ENCODE results near the gene SAT2. TPM values are rescaled to one million over a fixed set of nuclear protein-coding genes. Genes with fewer than 3 reads are reported as not detected.

The SAT2 gene
- total and polyA plus RNA-seq, 10 of the 15 experiments (the other 5 are each of a cell fraction or from before 2014, with no cell fraction given): 14.6 to 44.0 (median 27.9) TPM

DNA sequence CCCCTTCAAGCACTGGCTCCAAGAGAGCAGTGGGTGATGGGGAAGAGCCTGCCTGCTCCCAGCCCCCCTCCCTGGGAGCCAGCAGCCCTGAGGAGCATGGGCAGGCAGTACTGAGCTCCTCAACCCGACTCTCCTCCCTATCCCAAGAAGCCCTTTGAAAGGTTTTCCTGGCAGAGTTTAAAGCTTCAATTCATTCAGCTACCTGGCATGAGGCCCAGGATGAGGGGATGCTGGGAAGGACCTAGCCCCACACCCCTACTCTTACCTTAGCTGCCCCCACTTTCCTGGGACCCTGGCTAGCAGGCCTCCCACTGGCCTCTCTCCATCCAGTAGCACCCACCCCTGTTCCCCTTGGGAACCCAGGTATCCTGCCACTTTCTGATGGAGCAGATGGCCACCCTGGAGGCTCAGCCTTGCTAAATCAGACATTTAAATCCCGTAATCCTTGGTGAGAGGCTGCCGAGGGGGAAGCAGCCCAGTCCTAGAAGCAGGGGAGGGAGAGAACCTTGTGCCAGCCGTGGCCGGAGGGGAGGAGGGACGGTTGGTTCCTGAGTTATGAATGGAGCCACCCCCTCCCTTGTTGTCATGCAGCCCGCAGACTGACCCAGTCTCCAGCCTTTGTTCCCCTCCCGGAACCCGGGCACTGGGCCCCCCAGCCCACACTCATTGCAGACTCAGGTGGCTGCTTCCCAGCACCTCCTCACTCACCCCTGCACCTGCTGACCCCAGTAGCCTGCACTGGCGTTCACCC is 40.2 kb upstream of the SAT2 start:
- WGBS (ENCODE audit: insufficient coverage, insufficient replicate concordance, low lambda C conversion rate, missing lambda C conversion rate): 89% methylated on average over 10 of the region's 10 CpGs
- Histone ChIP-seq H4K20me1 (ENCODE audit: control insufficient read depth, insufficient read depth) (no peaks in the 10 kb centered on the region), H3K27me3 (replicated peaks in 1 of 2; ENCODE audit: control insufficient read depth in 2 of 2, insufficient read depth in 2 of 2, low read length in 1 of 2) (no peaks in the 10 kb centered on the region), H3K9ac (ENCODE audit: control insufficient read depth, insufficient read depth, low read length) (no peak overlapping the region), H3K79me2 (ENCODE audit: control insufficient read depth, insufficient read depth, low read length) (no peaks in the 10 kb centered on the region), H3K4me3 (no peak overlapping the region), H2AFZ (ENCODE audit: control insufficient read depth, low read depth, low read length) (no peak overlapping the region), H3K27ac (ENCODE audit: control insufficient read depth, insufficient read depth) (no peak overlapping the region), H3K4me2 (ENCODE audit: control insufficient read depth, insufficient read depth) (no peak overlapping the region), H3K9me3 (replicated peaks; ENCODE audit: control insufficient read depth, insufficient read depth, low read length) (no peaks in the 10 kb centered on the region), H3K4me1 (ENCODE audit: control insufficient read depth, insufficient read depth, low read length) (no peaks in the 10 kb centered on the region), H3K36me3 (ENCODE audit: control insufficient read depth in 2 of 2, insufficient read depth in 2 of 2, low read length in 1 of 2) (peaks cover 8 to 25% of the 10 kb centered on the region in 2 experiments; a peak in 3 of 4 replicates)
- DNase-seq (ENCODE audit: low read depth, low spot score) (no peak), FAIRE-seq (no peak), ATAC-seq (no peak)
- ChIA-PET SMC1A (ENCODE audit: uncharacterized antibody, unreplicated experiment) (interaction anchor here (0.7 kb wide), 1 partner anchor 246 kb away, joined by 3 read pairs; no protein-coding TSS in a partner anchor), POLR2A (no interaction called here), CTCF (interaction anchor here (1.0 to 1.7 kb wide), 4 partner anchors 18 to 393 kb away, joined by 3 to 5 read pairs (median 4); no protein-coding TSS in a partner anchor), RAD21 (ENCODE audit: unreplicated experiment) (no interaction called here)
- intact Hi-C loops (cut with micrococcal nuclease; ENCODE audit: unreplicated experiment) (no loop called here), in situ Hi-C loops (cut with MboI) (no loop called here)
- no peak for TF ChIP-seq SP1 (IDR thresholded peaks at IDR 0.05; ENCODE audit: low read depth, low read length)
- TF ChIP-seq, protein P1, sequence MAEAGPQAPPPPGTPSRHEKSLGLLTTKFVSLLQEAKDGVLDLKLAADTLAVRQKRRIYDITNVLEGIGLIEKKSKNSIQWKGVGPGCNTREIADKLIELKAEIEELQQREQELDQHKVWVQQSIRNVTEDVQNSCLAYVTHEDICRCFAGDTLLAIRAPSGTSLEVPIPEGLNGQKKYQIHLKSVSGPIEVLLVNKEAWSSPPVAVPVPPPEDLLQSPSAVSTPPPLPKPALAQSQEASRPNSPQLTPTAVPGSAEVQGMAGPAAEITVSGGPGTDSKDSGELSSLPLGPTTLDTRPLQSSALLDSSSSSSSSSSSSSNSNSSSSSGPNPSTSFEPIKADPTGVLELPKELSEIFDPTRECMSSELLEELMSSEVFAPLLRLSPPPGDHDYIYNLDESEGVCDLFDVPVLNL (IDR thresholded peaks at IDR 0.05; ENCODE audit: low read depth, low read length): no peak
- TF ChIP-seq, protein P2, sequence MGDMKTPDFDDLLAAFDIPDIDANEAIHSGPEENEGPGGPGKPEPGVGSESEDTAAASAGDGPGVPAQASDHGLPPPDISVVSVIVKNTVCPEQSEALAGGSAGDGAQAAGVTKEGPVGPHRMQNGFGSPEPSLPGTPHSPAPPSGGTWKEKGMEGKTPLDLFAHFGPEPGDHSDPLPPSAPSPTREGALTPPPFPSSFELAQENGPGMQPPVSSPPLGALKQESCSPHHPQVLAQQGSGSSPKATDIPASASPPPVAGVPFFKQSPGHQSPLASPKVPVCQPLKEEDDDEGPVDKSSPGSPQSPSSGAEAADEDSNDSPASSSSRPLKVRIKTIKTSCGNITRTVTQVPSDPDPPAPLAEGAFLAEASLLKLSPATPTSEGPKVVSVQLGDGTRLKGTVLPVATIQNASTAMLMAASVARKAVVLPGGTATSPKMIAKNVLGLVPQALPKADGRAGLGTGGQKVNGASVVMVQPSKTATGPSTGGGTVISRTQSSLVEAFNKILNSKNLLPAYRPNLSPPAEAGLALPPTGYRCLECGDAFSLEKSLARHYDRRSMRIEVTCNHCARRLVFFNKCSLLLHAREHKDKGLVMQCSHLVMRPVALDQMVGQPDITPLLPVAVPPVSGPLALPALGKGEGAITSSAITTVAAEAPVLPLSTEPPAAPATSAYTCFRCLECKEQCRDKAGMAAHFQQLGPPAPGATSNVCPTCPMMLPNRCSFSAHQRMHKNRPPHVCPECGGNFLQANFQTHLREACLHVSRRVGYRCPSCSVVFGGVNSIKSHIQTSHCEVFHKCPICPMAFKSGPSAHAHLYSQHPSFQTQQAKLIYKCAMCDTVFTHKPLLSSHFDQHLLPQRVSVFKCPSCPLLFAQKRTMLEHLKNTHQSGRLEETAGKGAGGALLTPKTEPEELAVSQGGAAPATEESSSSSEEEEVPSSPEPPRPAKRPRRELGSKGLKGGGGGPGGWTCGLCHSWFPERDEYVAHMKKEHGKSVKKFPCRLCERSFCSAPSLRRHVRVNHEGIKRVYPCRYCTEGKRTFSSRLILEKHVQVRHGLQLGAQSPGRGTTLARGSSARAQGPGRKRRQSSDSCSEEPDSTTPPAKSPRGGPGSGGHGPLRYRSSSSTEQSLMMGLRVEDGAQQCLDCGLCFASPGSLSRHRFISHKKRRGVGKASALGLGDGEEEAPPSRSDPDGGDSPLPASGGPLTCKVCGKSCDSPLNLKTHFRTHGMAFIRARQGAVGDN (IDR thresholded peaks at IDR 0.05): no peak
- no peak for TF ChIP-seq ZZZ3 (IDR thresholded peaks at IDR 0.05; ENCODE audit: control insufficient read depth, insufficient read length, low read depth)
- TF ChIP-seq YBX1 (IDR thresholded peaks at IDR 0.05): no peak
- peak; percentile 69 for TF ChIP-seq POLR2A (IDR thresholded peaks at IDR 0.05; ENCODE audit: low read depth, low read length)
- TF ChIP-seq TCF7 (IDR thresholded peaks at IDR 0.05; ENCODE audit: borderline replicate concordance): no peak
- TF ChIP-seq, protein P3, sequence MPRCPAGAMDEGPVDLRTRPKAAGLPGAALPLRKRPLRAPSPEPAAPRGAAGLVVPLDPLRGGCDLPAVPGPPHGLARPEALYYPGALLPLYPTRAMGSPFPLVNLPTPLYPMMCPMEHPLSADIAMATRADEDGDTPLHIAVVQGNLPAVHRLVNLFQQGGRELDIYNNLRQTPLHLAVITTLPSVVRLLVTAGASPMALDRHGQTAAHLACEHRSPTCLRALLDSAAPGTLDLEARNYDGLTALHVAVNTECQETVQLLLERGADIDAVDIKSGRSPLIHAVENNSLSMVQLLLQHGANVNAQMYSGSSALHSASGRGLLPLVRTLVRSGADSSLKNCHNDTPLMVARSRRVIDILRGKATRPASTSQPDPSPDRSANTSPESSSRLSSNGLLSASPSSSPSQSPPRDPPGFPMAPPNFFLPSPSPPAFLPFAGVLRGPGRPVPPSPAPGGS (IDR thresholded peaks at IDR 0.05; ENCODE audit: borderline replicate concordance, insufficient read depth, low read depth, low read length, poor library complexity, severe bottlenecking): peak; percentile 8
- no peak for TF ChIP-seq HCFC1 (IDR thresholded peaks at IDR 0.05; ENCODE audit: low read length)
- no TSS peak for BruUV-seq (replicated peaks)

Measured in GM12878 (cell line).